Neural progenitor cell (in vitro differentiated cells): ENCODE measurements around the gene CHMP2A.

ENCODE experiments used
- CTCF ChIP-seq: fragments of 200-600 bp; sonication (generic); IDR thresholded peaks from 2 replicates; pipeline ENCODE4 v1.5.1; 2017; ENCODE audit warnings: antibody characterized with exemption, mild to moderate bottlenecking
- EZH2 ChIP-seq: fragments of 200-600 bp; sonication (generic); IDR thresholded peaks from 2 replicates; pipeline ENCODE4 v1.6.1; 2017; ENCODE audit warnings: antibody characterized with exemption, mild to moderate bottlenecking, moderate library complexity

- TF ChIP-seq CTCF (no peak), EZH2 (no peak)
Observed at GRCh38 chr19:58575183-58576041, 20.5 kb upstream of the CHMP2A start.
